Measurements from ENCODE around the gene DAW1. TPM values are rescaled to one million over a fixed set of nuclear protein-coding genes. Genes with fewer than 3 reads are reported as not detected.

Gene DAW1
- total and polyA plus RNA-seq, 8 donors, result 0.25 TPM; not detected in 7

DNA sequence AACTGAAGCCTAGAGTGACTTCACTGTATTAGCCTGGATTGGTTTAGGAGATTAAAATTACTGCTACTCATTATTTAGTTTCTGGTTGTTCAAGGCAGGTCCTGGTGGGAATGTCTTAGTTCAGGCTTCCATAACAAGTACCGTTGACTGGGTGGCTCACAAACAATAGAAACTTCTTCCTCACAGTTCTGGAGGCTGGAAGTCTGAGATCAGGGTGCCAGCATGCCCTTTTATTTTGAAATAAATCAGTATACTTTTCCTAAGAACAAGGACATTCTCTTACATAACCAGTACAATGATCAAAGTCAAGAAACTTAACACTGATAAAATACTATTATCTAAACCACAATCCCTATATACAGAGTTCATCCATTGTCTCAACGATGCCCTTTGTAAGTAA lies 4.0 kb upstream of the DAW1 start:
- WGBS, 5 donors, result 49 to 67% (median 58%) methylated on average over 2 of the region's 2 CpGs
- DNase-seq, result no peak
- H3K4me3 ChIP-seq, result no peak overlapping the region
- no peaks in the 10 kb centered on the region for H3K36me3 ChIP-seq
- no peak overlapping the region for H3K27ac ChIP-seq
- H3K9me3 ChIP-seq, result no peaks in the 10 kb centered on the region
- intact Hi-C loops (cut with DNase I; ENCODE audit: low total_unique reads), result no loop called here
- peaks cover 5 to 25% (median 7%) of the 10 kb centered on the region in 4 donors for H3K4me1 ChIP-seq
- H3K27me3 ChIP-seq, result peaks cover 0 to 15% (median 7%) of the 10 kb centered on the region in 3 donors
- TF ChIP-seq POLR2AphosphoS5 (IDR thresholded peaks at IDR 0.05) (no peak), EP300 (IDR thresholded peaks at IDR 0.05) (no peak), POLR2A (IDR thresholded peaks at IDR 0.05) (no peak)
- TF ChIP-seq, protein P1, sequence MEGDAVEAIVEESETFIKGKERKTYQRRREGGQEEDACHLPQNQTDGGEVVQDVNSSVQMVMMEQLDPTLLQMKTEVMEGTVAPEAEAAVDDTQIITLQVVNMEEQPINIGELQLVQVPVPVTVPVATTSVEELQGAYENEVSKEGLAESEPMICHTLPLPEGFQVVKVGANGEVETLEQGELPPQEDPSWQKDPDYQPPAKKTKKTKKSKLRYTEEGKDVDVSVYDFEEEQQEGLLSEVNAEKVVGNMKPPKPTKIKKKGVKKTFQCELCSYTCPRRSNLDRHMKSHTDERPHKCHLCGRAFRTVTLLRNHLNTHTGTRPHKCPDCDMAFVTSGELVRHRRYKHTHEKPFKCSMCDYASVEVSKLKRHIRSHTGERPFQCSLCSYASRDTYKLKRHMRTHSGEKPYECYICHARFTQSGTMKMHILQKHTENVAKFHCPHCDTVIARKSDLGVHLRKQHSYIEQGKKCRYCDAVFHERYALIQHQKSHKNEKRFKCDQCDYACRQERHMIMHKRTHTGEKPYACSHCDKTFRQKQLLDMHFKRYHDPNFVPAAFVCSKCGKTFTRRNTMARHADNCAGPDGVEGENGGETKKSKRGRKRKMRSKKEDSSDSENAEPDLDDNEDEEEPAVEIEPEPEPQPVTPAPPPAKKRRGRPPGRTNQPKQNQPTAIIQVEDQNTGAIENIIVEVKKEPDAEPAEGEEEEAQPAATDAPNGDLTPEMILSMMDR (IDR thresholded peaks at IDR 0.05), result no peak

DNA sequence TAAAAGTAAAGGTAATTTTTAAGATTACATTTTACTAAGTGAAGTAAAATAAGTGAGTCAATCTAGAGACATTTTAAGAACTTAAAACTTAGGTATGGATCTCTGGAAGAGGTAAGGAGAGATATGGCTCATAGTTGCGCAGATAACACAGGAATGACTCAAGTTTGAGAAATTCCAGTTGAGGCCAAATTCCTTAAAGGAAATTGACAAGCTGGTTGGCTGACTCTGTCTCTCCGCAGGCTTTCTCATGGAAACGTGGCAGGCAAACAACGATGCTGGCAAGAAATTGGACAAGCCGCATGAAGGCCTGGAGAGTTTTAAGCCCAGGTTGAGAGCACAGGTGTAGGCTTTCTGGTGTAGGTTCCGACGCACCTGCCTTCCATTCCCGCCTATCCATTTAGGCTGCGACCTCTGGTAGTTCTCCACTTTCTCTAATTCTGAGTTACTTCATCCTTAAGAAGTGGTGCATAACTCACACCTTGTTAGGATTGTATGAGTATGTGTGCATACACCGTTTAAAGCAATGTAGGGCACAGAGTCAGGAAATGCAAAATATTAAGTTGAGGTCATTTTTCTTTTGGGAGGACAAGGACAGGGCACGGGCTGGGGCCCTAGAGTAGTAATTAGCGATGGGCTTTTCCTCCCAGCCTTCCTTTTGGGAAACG lies 589 bp upstream of the DAW1 start:
- WGBS, 5 donors, result 50 to 62% (median 56%) methylated on average over 13 of the region's 13 CpGs
- H3K4me3 ChIP-seq, result peak overlapping the region; percentile 33 to 46 (median 36)
- no peaks in the 10 kb centered on the region for H3K36me3 ChIP-seq
- no peak for DNase-seq
- H3K27ac ChIP-seq, result peak overlapping the region in 2 of 5 donors; percentile 45 to 47
- no peaks in the 10 kb centered on the region for H3K9me3 ChIP-seq
- peaks cover 0 to 25% (median 7%) of the 10 kb centered on the region in 3 donors for H3K27me3 ChIP-seq
- TF ChIP-seq POLR2AphosphoS5 (IDR thresholded peaks at IDR 0.05), result no peak
- TF ChIP-seq EP300 (IDR thresholded peaks at IDR 0.05), result no peak
- TF ChIP-seq, protein P1 (IDR thresholded peaks at IDR 0.05), result no peak
- TF ChIP-seq POLR2A (IDR thresholded peaks at IDR 0.05), result no peak
- peaks cover 0 to 12% (median 6%) of the 10 kb centered on the region in 4 donors for H3K4me1 ChIP-seq
- intact Hi-C loops (cut with DNase I; ENCODE audit: low total_unique reads), result no loop called here

GRCh38 chr2:227872676-227873075 lies 1.2 kb downstream of the DAW1 start:
- 89 to 95% (median 91%) methylated on average over 4 of the region's 4 CpGs for WGBS, 5 donors

GRCh38 chr2:227876300-227876801 lies 4.9 kb downstream of the DAW1 start:
- TF ChIP-seq POLR2AphosphoS5 (IDR thresholded peaks at IDR 0.05) (peak in 1 of 3 donors; percentile 21), EP300 (IDR thresholded peaks at IDR 0.05) (no peak), POLR2A (IDR thresholded peaks at IDR 0.05) (no peak)
- TF ChIP-seq, protein P1 (IDR thresholded peaks at IDR 0.05), result no peak
- Histone ChIP-seq H3K27ac (no peak overlapping the region), H3K27me3 (peaks cover 0 to 18% (median 4%) of the 10 kb centered on the region in 3 donors), H3K9me3 (no peaks in the 10 kb centered on the region), H3K4me1 (peaks cover 0 to 5% (median 4%) of the 10 kb centered on the region in 4 donors), H3K36me3 (no peaks in the 10 kb centered on the region), H3K4me3 (no peak overlapping the region)
- WGBS, 5 donors, result 32 to 61% (median 50%) methylated on average over 6 of the region's 6 CpGs
- DNase-seq, result no peak
- intact Hi-C loops (cut with DNase I; ENCODE audit: low total_unique reads), result no loop called here

More at GRCh38 chr2:227872676-227873075, 1.2 kb downstream of the DAW1 start:
- no peak for DNase-seq
- Histone ChIP-seq H3K4me3 (no peak overlapping the region), H3K4me1 (peaks cover 0 to 12% (median 6%) of the 10 kb centered on the region in 4 donors), H3K9me3 (no peaks in the 10 kb centered on the region), H3K27ac (no peak overlapping the region), H3K27me3 (peaks cover 0 to 25% (median 7%) of the 10 kb centered on the region in 3 donors), H3K36me3 (no peaks in the 10 kb centered on the region)
- TF ChIP-seq EP300 (IDR thresholded peaks at IDR 0.05) (no peak), POLR2A (IDR thresholded peaks at IDR 0.05) (no peak), POLR2AphosphoS5 (IDR thresholded peaks at IDR 0.05) (no peak)
- TF ChIP-seq, protein P1 (IDR thresholded peaks at IDR 0.05), result no peak
- intact Hi-C loops (cut with DNase I; ENCODE audit: low total_unique reads), result no loop called here

All from stomach (tissue), 9 donors.